ENCODE results near the gene TRPV6. TPM values are rescaled to one million over a fixed set of nuclear protein-coding genes. Genes with fewer than 3 reads are reported as not detected.

The TRPV6 gene
- not detected in 2 replicates for total RNA-seq

- intact Hi-C loops (cut with micrococcal nuclease), result no loop called here
Measured at GRCh38 chr7:142885311-142886230, at the start of gene TRPV6. Gene TRPV6, minus strand, starts transcription at chr7:142885745.

- intact Hi-C loops (cut with micrococcal nuclease), result no loop called here
Measured at GRCh38 chr7:142934056-142934455, 48.5 kb upstream of the TRPV6 start.

GRCh38 chr7:142933624-142934023 lies 48.1 kb upstream of the TRPV6 start, which contains the start of gene TRPV5:
Gene TRPV5, minus strand, starts transcription at chr7:142933746. Its CDS starts 287 bp downstream, at chr7:142933459.
- intact Hi-C loops (cut with micrococcal nuclease), result no loop called here

- intact Hi-C loops (cut with micrococcal nuclease), result no loop called here
Measured at GRCh38 chr7:142933092-142933475, 47.5 kb upstream of the TRPV6 start.

GRCh38 chr7:142932386-142933091 lies 47.0 kb upstream of the TRPV6 start:
- intact Hi-C loops (cut with micrococcal nuclease), result no loop called here

GRCh38 chr7:142930126-142930730 lies 44.7 kb upstream of the TRPV6 start:
- intact Hi-C loops (cut with micrococcal nuclease), result no loop called here

GRCh38 chr7:142927949-142928348 lies 42.4 kb upstream of the TRPV6 start:
- intact Hi-C loops (cut with micrococcal nuclease), result no loop called here

- intact Hi-C loops (cut with micrococcal nuclease), result no loop called here
Measured at GRCh38 chr7:142927085-142927745, 41.7 kb upstream of the TRPV6 start.

- intact Hi-C loops (cut with micrococcal nuclease), result no loop called here
Measured at GRCh38 chr7:142925413-142925812, 39.9 kb upstream of the TRPV6 start.

- intact Hi-C loops (cut with micrococcal nuclease), result no loop called here
Measured at GRCh38 chr7:142923391-142923790, 37.8 kb upstream of the TRPV6 start.

GRCh38 chr7:142919656-142920055 lies 34.1 kb upstream of the TRPV6 start:
- intact Hi-C loops (cut with micrococcal nuclease), result no loop called here

- intact Hi-C loops (cut with micrococcal nuclease), result no loop called here
Measured at GRCh38 chr7:142918901-142919300, 33.4 kb upstream of the TRPV6 start.

GRCh38 chr7:142917447-142917846 lies 31.9 kb upstream of the TRPV6 start:
- intact Hi-C loops (cut with micrococcal nuclease), result no loop called here

- intact Hi-C loops (cut with micrococcal nuclease), result no loop called here
Measured at GRCh38 chr7:142916508-142916907, 31.0 kb upstream of the TRPV6 start.

GRCh38 chr7:142915315-142915714 lies 29.8 kb upstream of the TRPV6 start:
- intact Hi-C loops (cut with micrococcal nuclease), result no loop called here

GRCh38 chr7:142914121-142914520 lies 28.6 kb upstream of the TRPV6 start:
- intact Hi-C loops (cut with micrococcal nuclease), result no loop called here

- intact Hi-C loops (cut with micrococcal nuclease), result no loop called here
Measured at GRCh38 chr7:142913566-142913965, 28.0 kb upstream of the TRPV6 start.

- intact Hi-C loops (cut with micrococcal nuclease), result no loop called here
Measured at GRCh38 chr7:142913051-142913450, 27.5 kb upstream of the TRPV6 start.

- intact Hi-C loops (cut with micrococcal nuclease), result no loop called here
Measured at GRCh38 chr7:142910481-142910880, 24.9 kb upstream of the TRPV6 start.

GRCh38 chr7:142910031-142910433 lies 24.5 kb upstream of the TRPV6 start:
- intact Hi-C loops (cut with micrococcal nuclease), result no loop called here
